ENCODE results near the gene ATP5MC2. TPM values are rescaled to one million over a fixed set of nuclear protein-coding genes. Genes with fewer than 3 reads are reported as not detected.
A peak's percentile ranks its signal among the peaks of the same experiment; 100 is the strongest.
"Not testable (repeated sequence)": the region's sequence is repeated elsewhere in the genome, so short reads cannot be mapped to it uniquely, and the experiment has no call there.

ATP5MC2 gene
- total RNA-seq, 1 experiment from 2014 or later: 273 TPM

- not testable (repeated sequence) for H3K27me3 ChIP-seq (replicated peaks); H3K4me1 ChIP-seq (replicated peaks); H3K27ac ChIP-seq; DNase-seq (ENCODE audit: low read depth in 1 of 2, low spot score in 2 of 2); H3K4me3 ChIP-seq; H3K9me3 ChIP-seq (replicated peaks); H3K36me3 ChIP-seq
Measured at GRCh38 chr12:53680061-53680460, 4.2 kb upstream of the ATP5MC2 start.

- DNase-seq (ENCODE audit: low read depth in 1 of 2, low spot score in 2 of 2): no peak
- Histone ChIP-seq H3K27ac (no peak overlapping the region), H3K27me3 (replicated peaks) (peaks cover 8% of the 10 kb centered on the region; the same call in 1 of the 2 replicates), H3K9me3 (replicated peaks) (no peaks in the 10 kb centered on the region), H3K4me3 (no peak overlapping the region), H3K4me1 (replicated peaks) (peaks cover 11% of the 10 kb centered on the region), H3K36me3 (peaks cover 21% of the 10 kb centered on the region)
Measured at GRCh38 chr12:53677800-53678148, 1.9 kb upstream of the ATP5MC2 start.

GRCh38 chr12:53677016-53677799, 1.3 kb upstream of the ATP5MC2 start:
- no peak for DNase-seq (ENCODE audit: low read depth in 1 of 2, low spot score in 2 of 2)
- peaks cover 27% of the 10 kb centered on the region for H3K36me3 ChIP-seq
- H3K9me3 ChIP-seq (replicated peaks): no peaks in the 10 kb centered on the region
- no peak overlapping the region for H3K4me3 ChIP-seq
- peaks cover 8% of the 10 kb centered on the region; the same call in 1 of the 2 replicates for H3K27me3 ChIP-seq (replicated peaks)
- no peak overlapping the region for H3K27ac ChIP-seq
- peaks cover 11% of the 10 kb centered on the region for H3K4me1 ChIP-seq (replicated peaks)

- Histone ChIP-seq H3K4me3 (no peak overlapping the region), H3K9me3 (replicated peaks) (no peaks in the 10 kb centered on the region), H3K27me3 (replicated peaks) (peaks cover 8% of the 10 kb centered on the region; the same call in 1 of the 2 replicates), H3K27ac (no peak overlapping the region), H3K36me3 (peaks cover 31% of the 10 kb centered on the region), H3K4me1 (replicated peaks) (peaks cover 11% of the 10 kb centered on the region)
- no peak for DNase-seq (ENCODE audit: low read depth in 1 of 2, low spot score in 2 of 2)
Measured at GRCh38 chr12:53676656-53677015, 753 bp upstream of the ATP5MC2 start.

GRCh38 chr12:53674977-53675700, 744 bp downstream of the ATP5MC2 start:
- Histone ChIP-seq H3K27me3 (replicated peaks) (peaks cover 8% of the 10 kb centered on the region; the same call in 1 of the 2 replicates), H3K27ac (peak overlapping the region; percentile 44), H3K9me3 (replicated peaks) (no peaks in the 10 kb centered on the region), H3K36me3 (peaks cover 44% of the 10 kb centered on the region), H3K4me3 (peak overlapping the region; percentile 64), H3K4me1 (replicated peaks) (peaks cover 11% of the 10 kb centered on the region)
- DNase-seq (ENCODE audit: low read depth in 1 of 2, low spot score in 2 of 2): no peak

GRCh38 chr12:53670971-53671370, 4.9 kb downstream of the ATP5MC2 start:
- no peak for DNase-seq (ENCODE audit: low read depth in 1 of 2, low spot score in 2 of 2)
- H3K27me3 ChIP-seq (replicated peaks): no peaks in the 10 kb centered on the region
- peaks cover 75% of the 10 kb centered on the region for H3K36me3 ChIP-seq
- no peaks in the 10 kb centered on the region for H3K9me3 ChIP-seq (replicated peaks)
- H3K27ac ChIP-seq: no peak overlapping the region
- peaks cover 7% of the 10 kb centered on the region for H3K4me1 ChIP-seq (replicated peaks)
- H3K4me3 ChIP-seq: no peak overlapping the region

GRCh38 chr12:53670308-53670707, 5.6 kb downstream of the ATP5MC2 start:
- H3K36me3 ChIP-seq: peaks cover 80% of the 10 kb centered on the region
- DNase-seq (ENCODE audit: low read depth in 1 of 2, low spot score in 2 of 2): no peak

GRCh38 chr12:53667080-53667479, 8.8 kb downstream of the ATP5MC2 start:
- Histone ChIP-seq H3K27me3 (replicated peaks) (no peaks in the 10 kb centered on the region), H3K4me1 (replicated peaks) (no peaks in the 10 kb centered on the region), H3K36me3 (peaks cover 77% of the 10 kb centered on the region)

More at GRCh38 chr12:53670308-53670707, 5.6 kb downstream of the ATP5MC2 start:
- no peak overlapping the region for H3K27ac ChIP-seq
- H3K9me3 ChIP-seq (replicated peaks): no peaks in the 10 kb centered on the region
- H3K4me3 ChIP-seq: no peak overlapping the region
- no peaks in the 10 kb centered on the region for H3K27me3 ChIP-seq (replicated peaks)
- H3K4me1 ChIP-seq (replicated peaks): peaks cover 7% of the 10 kb centered on the region

GRCh38 chr12:53664936-53665335, 10.9 kb downstream of the ATP5MC2 start:
- Histone ChIP-seq H3K9me3 (replicated peaks) (no peaks in the 10 kb centered on the region), H3K27me3 (replicated peaks) (no peaks in the 10 kb centered on the region), H3K4me3 (no peak overlapping the region), H3K27ac (no peak overlapping the region), H3K36me3 (peaks cover 61% of the 10 kb centered on the region), H3K4me1 (replicated peaks) (peaks cover 4% of the 10 kb centered on the region)
- no peak for DNase-seq (ENCODE audit: low read depth in 1 of 2, low spot score in 2 of 2)

More at GRCh38 chr12:53667080-53667479, 8.8 kb downstream of the ATP5MC2 start:
- Histone ChIP-seq H3K27ac (no peak overlapping the region), H3K9me3 (replicated peaks) (no peaks in the 10 kb centered on the region), H3K4me3 (no peak overlapping the region)
- no peak for DNase-seq (ENCODE audit: low read depth in 1 of 2, low spot score in 2 of 2)

- Histone ChIP-seq H3K36me3 (peaks cover 54% of the 10 kb centered on the region), H3K4me3 (no peak overlapping the region)
- no peak for DNase-seq (ENCODE audit: low read depth in 1 of 2, low spot score in 2 of 2)
Measured at GRCh38 chr12:53664191-53664590, 11.7 kb downstream of the ATP5MC2 start.

GRCh38 chr12:53660041-53660440, 15.8 kb downstream of the ATP5MC2 start:
- DNase-seq (ENCODE audit: low read depth in 1 of 2, low spot score in 2 of 2): no peak
- Histone ChIP-seq H3K27ac (peak overlapping the region; percentile 61), H3K36me3 (peaks cover 25% of the 10 kb centered on the region), H3K27me3 (replicated peaks) (no peaks in the 10 kb centered on the region), H3K9me3 (replicated peaks) (no peaks in the 10 kb centered on the region), H3K4me3 (no peak overlapping the region), H3K4me1 (replicated peaks) (peaks cover 24% of the 10 kb centered on the region)

More at GRCh38 chr12:53664191-53664590, 11.7 kb downstream of the ATP5MC2 start:
- H3K4me1 ChIP-seq (replicated peaks): peaks cover 12% of the 10 kb centered on the region
- no peaks in the 10 kb centered on the region for H3K9me3 ChIP-seq (replicated peaks)
- H3K27me3 ChIP-seq (replicated peaks): no peaks in the 10 kb centered on the region
- H3K27ac ChIP-seq: no peak overlapping the region

GRCh38 chr12:53659571-53659981, 16.3 kb downstream of the ATP5MC2 start:
- no peak overlapping the region for H3K4me3 ChIP-seq
- H3K36me3 ChIP-seq: peaks cover 20% of the 10 kb centered on the region
- H3K27me3 ChIP-seq (replicated peaks): no peaks in the 10 kb centered on the region
- peak overlapping the region; percentile 61 for H3K27ac ChIP-seq
- peaks cover 24% of the 10 kb centered on the region for H3K4me1 ChIP-seq (replicated peaks)
- DNase-seq (ENCODE audit: low read depth in 1 of 2, low spot score in 2 of 2): no peak
- H3K9me3 ChIP-seq (replicated peaks): no peaks in the 10 kb centered on the region

- peaks cover 18% of the 10 kb centered on the region for H3K36me3 ChIP-seq
- H3K27me3 ChIP-seq (replicated peaks): no peaks in the 10 kb centered on the region
- no peak overlapping the region for H3K4me3 ChIP-seq
- H3K9me3 ChIP-seq (replicated peaks): no peaks in the 10 kb centered on the region
- peaks cover 24% of the 10 kb centered on the region for H3K4me1 ChIP-seq (replicated peaks)
- peak; percentile 66 to 72 for DNase-seq (ENCODE audit: low read depth in 1 of 2, low spot score in 2 of 2)
- peak overlapping the region; percentile 61 for H3K27ac ChIP-seq
Measured at GRCh38 chr12:53659011-53659551, 16.8 kb downstream of the ATP5MC2 start.

- H3K4me3 ChIP-seq: no peak overlapping the region
- H3K9me3 ChIP-seq (replicated peaks): no peaks in the 10 kb centered on the region
- no peak for DNase-seq (ENCODE audit: low read depth in 1 of 2, low spot score in 2 of 2)
- H3K27me3 ChIP-seq (replicated peaks): no peaks in the 10 kb centered on the region
- peaks cover 24% of the 10 kb centered on the region for H3K4me1 ChIP-seq (replicated peaks)
- peaks cover 2% of the 10 kb centered on the region; the same call in 1 of the 2 replicates for H3K36me3 ChIP-seq
- no peak overlapping the region for H3K27ac ChIP-seq
Measured at GRCh38 chr12:53657041-53657440, 18.8 kb downstream of the ATP5MC2 start.
